RPMI7951 (cell line): ENCODE results near the gene PLPPR3. TPM values are rescaled to one million over a fixed set of nuclear protein-coding genes. Genes with fewer than 3 reads are reported as not detected.

Experiments used
- DNase-seq: peaks from one replicate; pipeline ENCODE4 v3.0.0-alpha.2; 2012; ENCODE audit warnings: low read depth
- total RNA-seq: library from RNA; depleted of rRNA; stranded (reverse); fragments of >200 nt; shearing (Covaris generic); gene quantifications from 2 replicates; pipeline ENCODE4 v1.2.3, GENCODE V29; 2014; rRNA removed

PLPPR3 gene
- total RNA-seq, result not detected in 2 replicates

GRCh38 chr19:821825-822503, at the start of gene PLPPR3:
Gene PLPPR3, minus strand, starts transcription at chr19:821955. Its CDS starts 396 bp downstream, at chr19:821559.
- DNase-seq, result no peak

GRCh38 chr19:870963-871401, 49.2 kb upstream of the PLPPR3 start:
- DNase-seq, result no peak

- no peak for DNase-seq
These were observed 48.6 kb upstream of the PLPPR3 start for GRCh38 chr19:870314-870713.

- peak; percentile 85 for DNase-seq
These were observed 47.8 kb upstream of the PLPPR3 start for GRCh38 chr19:869245-870177.

GRCh38 chr19:868458-869244, 46.9 kb upstream of the PLPPR3 start:
- DNase-seq, result no peak

GRCh38 chr19:867855-868457, 46.2 kb upstream of the PLPPR3 start:
- DNase-seq, result no peak

- DNase-seq, result no peak
These were observed 45.6 kb upstream of the PLPPR3 start for GRCh38 chr19:867301-867793.

GRCh38 chr19:866769-867300, 45.1 kb upstream of the PLPPR3 start:
- no peak for DNase-seq

GRCh38 chr19:863315-863620, 41.5 kb upstream of the PLPPR3 start:
- DNase-seq, result no peak

GRCh38 chr19:862581-863314, 41.0 kb upstream of the PLPPR3 start:
- DNase-seq, result peak; percentile 58

- DNase-seq, result no peak
These were observed 40.2 kb upstream of the PLPPR3 start for GRCh38 chr19:861756-862580.

GRCh38 chr19:861141-861755, 39.5 kb upstream of the PLPPR3 start:
- no peak for DNase-seq

- peak; percentile 56 for DNase-seq
These were observed 37.4 kb upstream of the PLPPR3 start, which contains the start of gene CFD for GRCh38 chr19:858868-859843. Gene CFD, plus strand, starts transcription at chr19:859664. Its CDS starts 26 bp downstream, at chr19:859690.

- DNase-seq, result no peak
These were observed 36.5 kb upstream of the PLPPR3 start for GRCh38 chr19:858284-858683.

GRCh38 chr19:855566-856120, 33.9 kb upstream of the PLPPR3 start:
- DNase-seq, result no peak

GRCh38 chr19:855142-855541, 33.4 kb upstream of the PLPPR3 start:
- no peak for DNase-seq

GRCh38 chr19:854549-854948, 32.8 kb upstream of the PLPPR3 start:
- DNase-seq, result no peak
